ENCODE results near the gene FOXF1.

FOXF1 gene

DNA sequence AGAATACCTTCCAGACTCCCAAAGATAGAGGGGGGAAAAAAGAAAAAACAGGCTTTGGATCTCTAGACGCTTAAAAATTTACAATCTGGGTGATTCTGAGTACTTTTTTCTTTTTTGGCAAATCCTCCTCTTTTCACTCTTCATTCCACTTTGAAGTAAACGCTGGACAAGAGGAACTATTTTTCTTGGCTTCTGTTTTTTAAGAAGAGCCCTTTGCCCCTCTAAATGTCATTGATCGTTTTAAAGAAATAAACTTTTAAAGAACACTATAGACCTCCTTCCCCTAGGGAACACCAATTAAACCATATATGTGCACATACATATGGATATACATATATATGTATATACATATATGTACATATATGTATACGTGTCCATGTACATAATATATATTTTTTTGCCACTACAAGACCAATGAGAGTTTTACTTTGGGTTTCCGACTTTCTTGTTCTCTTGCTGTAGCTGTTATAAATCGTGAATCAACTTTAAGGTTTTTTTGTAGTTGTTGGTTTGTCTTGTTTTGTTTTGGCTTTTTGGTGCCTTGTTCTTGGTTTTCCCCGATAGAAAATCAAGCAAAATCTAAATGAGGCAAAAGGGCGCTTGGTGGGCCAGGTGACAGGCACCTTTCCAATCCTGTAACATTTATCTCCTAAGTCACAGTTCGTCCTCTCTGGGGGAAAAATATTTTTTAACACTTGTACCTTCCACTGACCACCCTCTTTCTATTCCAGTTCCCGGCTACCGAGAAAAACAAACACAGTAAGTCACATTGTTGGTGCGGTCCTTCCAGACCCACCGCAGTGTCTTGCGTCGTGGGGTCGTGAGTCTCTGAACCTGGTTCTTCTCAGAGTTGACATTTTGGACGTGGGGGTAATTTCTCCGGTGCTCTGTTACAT, 4.4 kb downstream of the FOXF1 start:
- no peak overlapping the region; the same call in 1 of the 2 replicates for H3K4me3 ChIP-seq (ENCODE audit: low read length)
- no peak for DNase-seq (ENCODE audit: low read depth)
- TF ChIP-seq, protein P1, sequence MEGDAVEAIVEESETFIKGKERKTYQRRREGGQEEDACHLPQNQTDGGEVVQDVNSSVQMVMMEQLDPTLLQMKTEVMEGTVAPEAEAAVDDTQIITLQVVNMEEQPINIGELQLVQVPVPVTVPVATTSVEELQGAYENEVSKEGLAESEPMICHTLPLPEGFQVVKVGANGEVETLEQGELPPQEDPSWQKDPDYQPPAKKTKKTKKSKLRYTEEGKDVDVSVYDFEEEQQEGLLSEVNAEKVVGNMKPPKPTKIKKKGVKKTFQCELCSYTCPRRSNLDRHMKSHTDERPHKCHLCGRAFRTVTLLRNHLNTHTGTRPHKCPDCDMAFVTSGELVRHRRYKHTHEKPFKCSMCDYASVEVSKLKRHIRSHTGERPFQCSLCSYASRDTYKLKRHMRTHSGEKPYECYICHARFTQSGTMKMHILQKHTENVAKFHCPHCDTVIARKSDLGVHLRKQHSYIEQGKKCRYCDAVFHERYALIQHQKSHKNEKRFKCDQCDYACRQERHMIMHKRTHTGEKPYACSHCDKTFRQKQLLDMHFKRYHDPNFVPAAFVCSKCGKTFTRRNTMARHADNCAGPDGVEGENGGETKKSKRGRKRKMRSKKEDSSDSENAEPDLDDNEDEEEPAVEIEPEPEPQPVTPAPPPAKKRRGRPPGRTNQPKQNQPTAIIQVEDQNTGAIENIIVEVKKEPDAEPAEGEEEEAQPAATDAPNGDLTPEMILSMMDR (conservative IDR thresholded peaks at IDR 0.05; ENCODE audit: low read length) = no peak

DNA sequence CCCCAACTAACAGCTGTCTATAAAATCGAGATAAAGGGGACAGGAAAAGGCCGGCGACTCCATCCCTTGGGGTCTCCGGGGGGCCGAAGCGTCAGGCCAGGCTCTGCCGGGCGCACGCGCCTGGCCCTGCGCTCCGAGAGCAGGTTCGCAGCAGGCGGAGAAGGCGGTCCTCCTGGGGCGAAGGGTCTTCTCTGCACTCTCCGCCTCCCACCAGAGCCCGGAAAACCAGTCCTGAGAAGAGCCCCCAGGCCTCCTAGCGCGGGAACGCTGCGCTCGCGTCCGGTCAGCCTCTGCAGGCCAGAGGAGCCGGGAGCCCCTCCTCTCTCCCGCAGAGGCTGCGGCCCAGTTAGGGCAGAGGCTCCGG, 5.1 kb downstream of the FOXF1 start:
- no peak for DNase-seq (ENCODE audit: low read depth)
- TF ChIP-seq, protein P1 (conservative IDR thresholded peaks at IDR 0.05; ENCODE audit: low read length) = no peak
- peak overlapping the region; percentile 40 for H3K4me3 ChIP-seq (ENCODE audit: low read length)

DNA sequence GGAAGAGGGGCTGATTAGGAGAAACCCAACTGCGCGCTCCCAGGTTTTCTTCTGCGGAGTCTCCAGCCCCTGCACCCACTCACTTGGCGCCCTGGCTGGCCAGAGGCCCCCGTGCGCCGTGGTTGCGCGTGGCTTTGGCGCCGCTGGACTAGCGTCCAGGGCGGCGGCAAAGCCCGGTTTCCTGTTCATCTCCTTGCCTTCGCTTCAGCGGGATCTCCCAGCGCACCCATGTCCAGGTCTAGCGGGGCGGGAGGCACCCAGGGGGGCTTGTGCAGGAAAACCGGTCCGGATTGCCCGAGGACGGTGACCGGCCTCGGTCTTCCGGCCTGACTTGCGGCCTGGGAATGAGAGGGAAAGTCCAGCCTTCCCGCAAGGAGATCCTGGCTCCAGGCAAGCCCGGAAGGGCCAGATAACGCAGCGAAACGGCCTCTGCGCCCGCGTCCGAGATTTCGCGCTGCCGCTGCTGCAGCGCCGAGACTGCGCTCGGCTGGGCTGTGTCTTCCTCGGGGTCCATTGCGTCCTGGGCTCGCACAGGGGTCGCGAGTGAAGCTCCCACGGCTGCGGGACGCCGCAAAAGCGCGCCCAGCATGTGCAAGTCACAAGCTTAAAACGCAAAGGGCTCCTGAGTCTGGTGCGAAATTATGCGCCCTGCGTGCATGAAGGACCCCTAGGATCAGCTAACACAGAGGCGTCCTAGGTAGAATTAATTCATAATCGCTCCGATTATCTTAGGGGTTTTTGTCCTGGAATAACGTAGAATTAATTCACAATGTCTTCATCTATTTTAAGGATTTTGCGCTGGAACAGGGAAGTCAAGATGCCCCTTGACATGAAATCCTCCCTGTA, 5.7 kb downstream of the FOXF1 start:
- TF ChIP-seq, protein P1 (conservative IDR thresholded peaks at IDR 0.05; ENCODE audit: low read length) = no peak
- H3K4me3 ChIP-seq (ENCODE audit: low read length) = peak overlapping the region; percentile 40
- peak; percentile 24 for DNase-seq (ENCODE audit: low read depth)

DNA sequence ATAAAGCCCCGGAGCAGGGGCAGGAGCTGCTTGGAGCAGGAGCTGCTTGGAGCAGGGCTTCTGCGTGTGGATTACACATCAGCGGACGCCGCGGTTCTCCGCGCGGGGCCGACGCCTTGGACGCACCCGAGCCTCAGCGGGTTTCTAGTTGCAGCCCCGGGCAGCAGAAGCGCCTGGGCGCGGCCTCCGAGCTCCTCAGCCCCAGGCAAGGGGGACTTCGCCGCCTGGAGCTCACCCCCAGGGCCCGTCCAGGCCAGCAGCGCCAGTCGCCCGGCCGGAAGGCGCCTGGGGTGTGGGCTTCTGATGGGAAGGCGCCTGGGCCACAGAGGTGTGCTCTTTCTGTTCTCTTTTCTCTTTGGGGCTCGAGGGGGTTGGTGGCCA, 6.3 kb downstream of the FOXF1 start:
- TF ChIP-seq, protein P1 (conservative IDR thresholded peaks at IDR 0.05; ENCODE audit: low read length) = no peak
- peak; percentile 21 for DNase-seq (ENCODE audit: low read depth)
- no peak overlapping the region for H3K4me3 ChIP-seq (ENCODE audit: low read length)

DNA sequence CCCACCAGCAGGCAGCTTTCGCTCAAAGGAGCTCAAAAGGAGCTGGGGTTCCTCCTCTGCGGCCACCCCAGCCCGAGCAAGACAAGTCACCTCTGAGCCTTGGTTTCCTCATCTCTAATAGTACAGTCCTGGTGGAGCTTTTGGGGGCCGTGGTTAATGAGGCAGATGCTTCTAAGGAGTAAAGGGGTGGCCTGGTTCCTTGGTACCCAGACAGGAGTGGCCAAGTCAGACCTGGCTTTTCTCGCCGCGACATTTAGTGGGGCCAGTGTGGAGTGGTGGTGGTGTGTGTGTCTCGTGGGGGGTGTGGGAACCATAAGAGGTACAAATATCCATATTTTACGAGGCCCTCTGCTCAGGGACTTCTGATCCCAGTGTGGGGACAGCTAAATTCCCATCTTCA, 6.7 kb downstream of the FOXF1 start:
- TF ChIP-seq, protein P1 (conservative IDR thresholded peaks at IDR 0.05; ENCODE audit: low read length) = no peak
- H3K4me3 ChIP-seq (ENCODE audit: low read length) = no peak overlapping the region
- no peak for DNase-seq (ENCODE audit: low read depth)

DNA sequence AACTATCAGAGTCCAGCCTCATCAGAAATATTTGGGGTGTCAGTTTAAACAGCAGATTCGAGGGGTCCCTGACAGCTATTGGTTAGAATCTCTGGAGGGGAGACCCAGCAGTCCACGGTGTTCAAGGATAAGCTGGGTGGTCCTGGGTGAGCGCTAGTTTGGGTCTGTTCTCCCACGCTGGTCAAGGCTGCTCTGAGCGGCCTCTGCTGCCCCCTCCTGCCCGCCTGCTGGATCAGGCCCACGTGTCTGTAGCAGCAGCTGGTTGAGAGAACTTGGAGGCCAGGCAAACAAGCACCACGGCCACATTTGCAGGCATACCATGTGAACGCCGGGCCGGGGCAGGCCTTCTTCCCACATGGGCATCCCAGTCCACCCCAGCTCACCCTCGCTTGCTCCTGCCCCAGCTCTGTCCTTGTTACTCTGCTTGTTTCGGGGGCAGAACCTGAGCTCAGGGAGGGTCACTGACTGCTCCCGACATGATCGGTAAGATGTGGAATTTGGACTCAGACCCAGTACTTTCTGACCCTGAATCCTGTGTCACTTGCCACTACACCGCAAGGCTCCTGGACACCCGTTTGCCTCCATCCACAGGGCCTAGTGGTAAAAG, 7.4 kb downstream of the FOXF1 start:
- TF ChIP-seq, protein P1 (conservative IDR thresholded peaks at IDR 0.05; ENCODE audit: low read length) = peak; percentile 86
- H3K4me3 ChIP-seq (ENCODE audit: low read length) = no peak overlapping the region
- DNase-seq (ENCODE audit: low read depth) = peak; percentile 62

All from AG10803 (cell line).